IPS-NIHi7 (cell line): Measurements from ENCODE around the gene CEP131.
A peak's percentile ranks its signal among the peaks of the same experiment; 100 is the strongest.
"Not testable (repeated sequence)": the region's sequence is repeated elsewhere in the genome, so short reads cannot be mapped to it uniquely, and the experiment has no call there.

Experiments used
- DNase-seq: peaks from one replicate; pipeline ENCODE4 v3.0.0; 2012; ENCODE audit warnings: mixed read lengths; ENCODE audit errors: extremely low spot score

CEP131 gene

DNA sequence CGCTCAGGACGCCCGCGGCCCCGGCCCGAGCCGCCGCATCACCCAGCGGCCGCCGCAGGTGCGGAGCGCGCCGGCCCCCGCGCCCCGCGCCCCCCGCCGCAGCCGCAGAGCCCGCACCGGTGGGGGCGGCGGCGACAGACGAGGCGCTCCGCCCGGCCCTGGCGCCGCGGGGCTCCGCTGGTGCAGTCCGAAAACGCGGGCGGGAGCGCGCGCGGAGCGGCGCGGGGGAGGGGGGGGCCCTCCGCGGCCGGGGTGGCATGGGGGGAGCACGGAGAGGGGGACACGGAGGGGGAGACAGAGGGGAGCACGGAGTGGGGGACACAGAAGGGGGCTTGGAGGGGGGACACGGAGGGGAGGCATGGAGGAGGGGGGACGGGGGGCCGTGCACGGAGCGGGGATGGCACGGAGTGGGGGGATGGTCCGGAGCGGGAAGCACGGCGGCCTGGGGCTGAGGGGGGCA, 56.7 kb downstream of the CEP131 start, which contains the start of gene AATK:
TSS of gene AATK (minus strand) at position 189 of the 460 bp plus-strand sequence. CDS start 229 bp downstream, outside the sequence.
- DNase-seq, result no peak

DNA sequence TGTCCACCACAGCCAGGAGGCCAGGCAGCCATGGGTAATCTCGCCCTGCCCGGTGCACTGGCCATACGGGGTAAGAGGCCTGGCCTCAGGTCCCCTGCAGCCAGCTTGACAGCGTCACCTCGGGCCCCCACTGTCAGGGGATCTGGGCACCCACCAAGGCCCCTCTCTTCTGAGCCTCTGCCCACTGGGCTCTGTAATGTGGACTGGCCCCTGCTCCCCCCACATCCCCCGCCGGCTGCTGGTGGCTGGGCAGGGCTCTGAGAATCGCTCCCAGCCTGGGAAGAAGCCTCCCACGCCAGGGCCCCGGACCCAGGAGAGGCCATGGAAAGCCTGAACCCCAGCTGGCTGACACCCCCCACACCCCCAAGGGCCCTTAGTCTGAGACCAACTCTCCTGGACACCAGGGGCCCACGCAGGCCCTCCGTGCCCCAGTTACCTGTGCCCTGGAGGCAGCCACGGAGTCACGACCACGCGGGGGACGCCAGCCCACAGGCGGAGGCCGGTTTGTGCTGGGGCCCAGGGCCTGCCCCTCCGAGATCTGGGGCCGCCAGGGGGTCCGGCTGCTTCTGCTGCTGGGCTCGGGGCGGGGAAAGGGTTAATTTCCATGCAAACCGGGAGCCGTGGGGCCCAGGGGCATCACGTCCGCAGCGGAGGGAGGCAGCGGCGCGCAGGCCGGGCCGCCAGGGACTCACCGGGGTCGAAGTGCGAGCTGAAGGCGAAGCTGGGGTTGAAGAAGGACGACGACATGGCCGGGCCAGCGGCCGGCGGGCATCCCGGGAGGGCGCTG, 57.3 kb downstream of the CEP131 start, which contains the start of gene PVALEF:
TSS of gene PVALEF (plus strand) at position 262 of the 787 bp plus-strand sequence. CDS start 15,720 bp downstream, outside the sequence.
- peak; percentile 74 for DNase-seq

DNA sequence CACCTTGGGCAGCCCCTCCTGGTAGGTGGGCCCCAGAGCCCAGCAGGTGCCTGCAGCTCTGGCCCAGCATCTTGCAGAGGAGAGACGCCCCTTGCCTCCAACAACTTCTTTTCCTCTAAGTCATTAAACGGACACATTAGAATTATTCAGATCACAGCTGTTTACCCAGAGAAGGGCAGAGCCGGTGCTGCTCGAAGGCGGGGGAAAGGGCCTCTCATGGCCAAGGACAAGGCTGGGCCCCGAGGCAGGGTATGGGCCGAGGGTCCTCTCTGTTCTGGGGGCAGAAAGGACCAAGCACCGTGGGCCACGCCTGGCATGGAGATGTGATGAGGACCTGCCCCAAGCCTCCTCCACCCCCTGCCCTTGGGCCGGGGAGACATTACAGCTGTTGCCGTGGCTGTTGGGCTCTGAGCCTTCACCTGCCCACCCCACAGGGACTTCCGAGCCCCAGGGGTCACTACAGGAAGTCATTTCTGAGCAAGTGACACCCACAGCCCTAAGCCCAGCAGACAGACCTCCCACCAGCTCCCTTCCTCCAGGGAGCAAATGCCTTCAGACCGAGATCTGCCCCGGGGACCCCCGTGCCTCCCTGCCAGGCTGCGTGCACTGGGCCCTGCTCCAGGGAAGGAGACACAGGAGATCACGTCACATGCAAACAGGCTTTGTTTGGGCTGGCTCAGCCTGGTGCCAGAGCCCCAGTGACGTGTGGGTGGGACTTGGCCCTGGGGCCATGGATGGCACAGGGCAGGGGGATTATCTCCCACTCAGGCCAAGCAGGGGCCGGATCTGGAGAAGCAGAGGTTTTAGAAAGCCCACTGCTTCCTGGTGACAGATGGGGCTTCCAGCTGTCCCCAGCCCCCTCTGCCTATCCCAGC, 58.2 kb downstream of the CEP131 start:
- no peak for DNase-seq

DNA sequence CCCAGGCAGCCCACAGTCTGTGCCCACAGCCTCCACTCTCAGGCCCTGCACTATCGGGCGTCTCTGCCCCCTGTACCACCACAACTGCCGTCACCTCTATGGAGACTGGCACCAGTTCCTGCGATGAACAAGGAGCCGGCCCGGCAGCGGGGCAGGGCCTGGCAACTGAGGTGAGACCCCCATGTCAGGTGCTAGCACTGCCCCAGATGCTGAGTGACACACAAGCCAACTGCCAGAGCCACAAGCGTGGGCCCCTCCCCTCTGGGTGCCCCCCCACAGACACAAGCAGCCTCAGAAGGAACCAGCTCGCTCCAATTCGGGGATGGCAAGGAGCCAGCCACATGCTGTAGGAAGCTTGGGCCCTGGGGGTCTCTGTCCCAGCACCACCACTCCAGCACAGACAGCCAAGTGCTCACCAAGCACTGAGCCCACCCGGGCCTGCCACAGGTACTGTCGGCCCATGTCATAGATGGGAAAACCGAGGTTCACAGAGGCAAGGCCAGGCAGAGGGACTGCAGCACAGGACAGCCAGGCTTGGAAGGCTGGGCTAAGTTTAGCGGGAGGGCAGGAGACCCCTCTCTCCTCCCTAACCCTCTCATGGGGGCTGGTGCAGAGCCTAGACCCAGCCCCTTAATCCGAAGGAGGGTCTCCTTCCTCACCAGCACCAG, 58.9 kb downstream of the CEP131 start:
- DNase-seq, result no peak

DNA sequence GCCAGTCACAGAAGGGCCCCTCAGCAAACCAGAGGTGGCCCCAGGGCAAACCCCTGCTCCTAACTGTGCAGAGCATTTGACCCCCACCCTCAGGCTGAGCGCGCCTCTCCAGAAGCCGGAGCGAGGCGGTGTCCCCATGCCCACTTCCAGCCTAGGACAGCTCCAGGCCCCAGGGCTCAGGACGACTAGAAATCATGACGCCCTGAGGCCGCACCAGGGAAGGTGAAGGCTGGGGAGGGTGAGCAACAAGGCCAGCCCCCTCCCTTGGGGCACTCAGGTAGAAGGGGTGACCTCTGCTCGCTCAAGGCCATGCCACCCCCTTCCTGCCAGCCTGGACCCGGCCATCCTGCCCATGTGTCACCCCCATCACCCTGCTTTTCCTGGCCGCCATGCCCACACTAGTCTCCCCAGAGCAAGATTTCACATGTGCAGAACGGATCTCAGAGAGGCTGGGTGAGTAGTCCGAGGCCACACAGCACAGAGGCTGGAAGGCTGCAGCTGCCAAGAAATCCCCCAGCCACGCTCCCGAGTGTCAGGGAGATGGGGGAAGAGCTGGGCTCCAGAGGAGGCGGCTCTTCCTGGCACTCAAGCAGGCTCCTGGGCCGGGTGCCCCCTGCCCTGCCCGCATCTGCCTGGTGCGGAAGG, 59.6 kb downstream of the CEP131 start:
- no peak for DNase-seq

DNA sequence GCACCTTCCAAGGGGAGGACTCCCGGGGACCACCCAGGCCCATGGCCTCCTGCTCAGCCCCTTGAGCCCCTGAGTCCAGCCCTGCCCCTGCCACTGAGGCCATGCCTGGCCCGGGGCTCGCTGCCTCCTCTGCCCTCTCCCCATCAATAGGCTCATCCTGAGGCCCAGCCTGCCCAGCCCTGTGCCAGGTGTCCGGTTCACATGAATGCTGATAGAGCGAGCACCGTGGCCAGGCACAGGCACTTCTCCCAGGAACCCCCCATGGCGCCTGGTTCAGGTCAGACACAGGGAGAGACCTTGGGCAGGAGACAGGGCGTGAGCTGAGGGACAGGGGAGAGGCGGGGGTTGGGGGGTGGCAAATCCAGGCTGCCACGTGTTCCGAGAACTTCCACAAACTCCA, 60.3 kb downstream of the CEP131 start:
- no peak for DNase-seq

DNA sequence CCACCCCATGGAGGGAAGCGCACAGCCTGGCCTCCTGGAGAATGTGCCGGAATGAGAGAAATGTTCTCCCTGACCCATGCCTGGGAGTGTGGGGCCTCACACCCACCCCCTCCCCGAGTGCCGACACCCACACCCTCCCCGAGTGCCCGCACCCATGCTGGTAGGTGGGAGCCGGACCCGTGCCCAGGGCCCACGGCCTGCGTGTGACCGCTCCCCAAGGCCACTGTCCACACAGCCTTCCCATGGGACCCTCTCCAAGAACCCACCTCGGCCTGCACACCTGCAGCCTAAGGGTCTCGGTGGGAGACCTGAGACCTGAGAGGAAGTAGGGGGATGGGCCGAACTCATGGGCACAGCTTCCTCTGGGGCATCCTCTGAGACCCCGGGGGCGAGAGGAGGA, 60.8 kb downstream of the CEP131 start:
- DNase-seq, result no peak

DNA sequence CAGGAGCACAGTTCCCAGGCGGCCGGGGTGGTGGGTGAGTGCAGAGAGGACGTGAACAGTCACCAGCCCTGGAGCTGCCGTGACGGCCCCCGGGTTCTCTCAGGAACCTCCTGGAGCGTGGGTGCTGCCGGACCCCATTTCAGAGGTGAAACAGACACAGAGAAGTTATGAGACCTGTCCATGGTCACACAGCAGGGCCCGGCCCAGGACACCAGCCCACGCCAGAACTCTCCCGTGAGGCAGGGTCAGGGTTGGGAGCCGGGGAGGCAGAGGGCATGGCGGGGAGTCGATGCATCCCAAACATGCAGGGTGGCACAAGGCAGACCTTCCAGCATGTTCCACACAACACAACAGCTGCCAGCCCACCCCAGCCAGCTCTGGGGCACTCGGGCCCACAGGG, 61.2 kb downstream of the CEP131 start:
- no peak for DNase-seq

DNA sequence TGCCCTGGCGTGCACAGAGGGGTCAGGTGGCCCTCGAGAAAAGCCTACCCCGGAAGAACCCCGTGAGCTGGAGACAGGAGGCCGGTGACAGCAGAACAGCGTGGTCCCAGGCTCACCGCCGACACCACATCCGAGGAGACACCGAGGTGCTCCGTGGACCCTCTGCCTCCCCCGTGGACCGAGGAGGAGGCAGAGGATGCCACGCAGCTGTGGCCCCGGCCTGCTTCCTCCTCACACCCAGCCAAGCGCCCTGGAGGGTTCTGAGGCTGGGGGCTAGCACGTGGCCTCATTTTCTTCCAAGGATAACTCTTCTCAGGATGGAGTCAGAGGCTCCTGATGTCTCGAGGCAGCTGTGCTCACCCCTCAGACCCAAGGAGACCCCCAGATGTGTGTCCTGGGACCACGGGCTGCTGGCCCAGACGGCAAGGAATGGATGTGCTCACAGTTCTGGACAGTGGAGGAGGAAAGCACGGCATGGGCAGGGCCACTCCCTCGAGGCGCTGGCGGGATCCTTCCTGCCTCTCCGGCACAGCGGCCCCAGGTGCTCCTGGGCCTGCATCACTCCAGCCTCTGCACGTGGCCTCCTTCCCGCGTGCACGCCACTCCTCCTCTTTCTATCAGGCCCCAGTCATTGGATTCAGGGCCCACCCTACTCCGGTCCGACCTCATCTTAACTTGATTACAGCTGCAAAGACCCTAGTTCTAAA, 61.9 kb downstream of the CEP131 start:
- DNase-seq, result no peak

DNA sequence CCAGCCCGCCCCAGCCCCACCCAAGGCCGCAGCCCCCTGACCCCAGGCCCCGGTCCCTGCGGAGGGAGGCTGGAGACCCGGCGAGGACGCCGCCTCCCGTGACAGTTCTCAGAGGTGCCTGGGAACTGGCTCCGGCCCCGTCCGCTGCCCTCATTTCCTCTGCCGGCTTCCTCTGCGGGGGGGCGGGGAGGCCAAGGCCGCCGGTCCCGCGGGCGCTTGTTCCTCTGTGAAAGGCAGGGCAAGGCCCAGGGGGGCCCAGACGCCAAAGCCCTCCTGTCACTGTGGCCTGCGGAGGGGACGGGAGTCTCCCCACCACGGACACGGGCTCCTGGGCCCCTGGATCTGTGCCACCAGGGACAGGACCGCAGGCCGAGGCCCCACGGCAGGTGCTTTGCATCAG, 62.5 kb downstream of the CEP131 start:
- DNase-seq, result no peak

DNA sequence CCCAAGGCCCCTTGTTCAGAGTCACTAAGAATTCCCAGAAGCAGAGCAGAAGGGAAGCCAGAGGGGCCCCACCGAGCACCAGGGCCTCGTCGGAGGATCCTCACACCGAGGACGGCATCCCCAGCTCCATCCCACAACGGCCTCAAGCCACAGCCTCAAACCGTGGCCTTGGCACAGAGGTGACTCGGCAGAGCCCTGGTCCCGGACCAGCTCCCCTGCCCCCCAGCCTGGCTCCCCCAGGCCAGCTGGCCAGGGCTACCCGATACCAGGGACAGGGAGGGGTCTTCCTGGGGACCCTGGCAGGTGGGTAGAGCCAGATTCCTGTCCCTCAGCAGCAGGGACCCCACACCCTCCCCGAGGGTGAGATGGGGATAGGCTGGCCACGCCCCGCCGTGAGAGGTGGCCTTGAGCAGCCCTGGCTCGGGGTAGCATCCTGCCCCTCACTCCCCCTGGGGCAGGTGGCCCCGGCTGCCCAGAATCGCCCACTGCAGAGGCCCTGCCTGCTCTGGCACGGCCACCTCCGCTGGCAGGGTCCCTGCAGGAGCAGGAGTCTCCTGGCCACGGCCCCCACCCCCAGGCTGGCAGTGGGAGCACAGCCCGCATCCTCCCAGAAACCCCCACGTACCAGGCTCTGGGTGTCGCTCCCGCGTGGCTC, 63.0 kb downstream of the CEP131 start:
- DNase-seq, result no peak

DNA sequence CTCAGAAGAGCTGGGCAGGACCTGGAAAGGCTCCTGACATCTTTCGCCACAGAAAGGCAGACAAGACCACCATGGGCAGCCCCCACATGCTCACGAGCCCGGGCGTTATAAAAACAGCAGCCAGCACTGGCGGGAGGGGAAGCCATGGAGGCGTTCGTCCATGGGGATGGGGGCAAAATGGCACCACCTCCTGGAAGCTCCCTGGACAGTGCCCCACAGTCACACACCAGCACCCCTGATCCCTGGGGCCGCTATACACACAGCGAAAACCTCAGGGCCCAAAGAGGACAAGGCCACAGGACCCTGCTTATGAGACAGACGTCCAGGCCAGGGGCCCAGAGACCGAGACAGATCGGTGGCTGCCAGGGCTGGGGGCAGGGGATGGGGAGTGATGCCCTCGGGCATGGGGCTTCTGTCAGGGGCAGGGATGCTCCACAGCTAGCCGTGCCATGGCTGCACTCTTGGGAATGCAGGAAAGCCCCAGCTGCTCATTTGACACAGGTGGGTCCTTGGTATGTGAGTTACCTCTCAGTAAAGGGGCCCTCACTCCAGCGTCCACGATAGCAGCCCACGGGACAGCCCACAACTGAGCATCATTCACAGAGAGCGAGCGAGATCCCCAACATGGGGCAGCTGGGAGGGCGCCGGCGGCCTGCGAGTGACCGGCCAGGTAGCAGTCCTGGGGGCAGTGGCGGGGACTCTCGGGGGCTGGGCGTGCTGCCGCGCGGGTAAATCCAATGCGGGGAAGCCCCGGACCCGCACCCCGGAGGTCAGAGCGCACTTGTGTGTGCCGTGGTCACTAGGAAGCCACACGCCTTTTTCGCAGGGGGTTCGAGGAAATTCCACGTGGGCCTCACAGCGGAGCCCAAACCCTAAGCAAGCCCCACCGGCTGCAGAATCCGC, 63.8 kb downstream of the CEP131 start:
- DNase-seq, result no peak

DNA sequence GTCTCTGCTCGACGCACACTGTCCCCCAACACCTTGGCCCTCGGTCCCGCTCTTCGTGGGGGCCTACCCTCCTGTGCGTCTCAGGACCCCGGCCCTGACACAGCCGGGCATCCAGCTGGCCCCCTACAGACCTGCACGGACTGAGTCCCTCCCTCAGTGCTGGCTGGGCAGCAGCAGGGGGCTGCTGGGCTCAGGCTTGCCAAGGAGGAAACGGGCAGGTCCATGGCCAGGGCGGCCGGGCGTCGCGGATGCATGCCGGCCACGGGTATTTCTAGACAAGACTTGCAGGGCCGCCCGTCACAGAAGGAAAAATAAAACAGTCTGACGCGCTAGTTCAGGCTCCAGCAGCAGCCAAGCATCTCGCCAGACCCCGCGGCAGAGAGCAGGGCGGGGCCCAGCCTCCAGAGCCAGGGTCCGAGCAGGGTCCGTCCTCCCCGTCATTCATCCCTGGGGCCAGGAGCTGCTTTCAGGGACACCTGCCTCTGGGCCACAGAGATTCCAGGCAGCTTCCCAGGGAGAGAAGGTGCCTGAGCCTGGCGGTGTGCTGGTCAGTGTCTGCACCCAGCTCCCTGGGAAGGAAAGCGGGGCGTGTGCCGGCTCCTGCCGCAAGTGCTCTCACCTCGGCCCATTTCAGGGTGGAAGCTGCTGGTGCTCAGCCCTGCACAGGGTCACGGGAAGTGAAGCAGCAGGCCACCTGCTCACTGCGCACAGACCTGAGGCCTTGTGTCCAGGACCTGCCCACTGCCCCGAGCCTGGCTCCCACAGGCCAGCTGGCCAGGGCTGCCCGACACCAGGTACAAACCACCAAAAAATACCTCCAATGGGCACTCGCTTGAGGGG, 64.7 kb downstream of the CEP131 start:
- DNase-seq, result no peak

DNA sequence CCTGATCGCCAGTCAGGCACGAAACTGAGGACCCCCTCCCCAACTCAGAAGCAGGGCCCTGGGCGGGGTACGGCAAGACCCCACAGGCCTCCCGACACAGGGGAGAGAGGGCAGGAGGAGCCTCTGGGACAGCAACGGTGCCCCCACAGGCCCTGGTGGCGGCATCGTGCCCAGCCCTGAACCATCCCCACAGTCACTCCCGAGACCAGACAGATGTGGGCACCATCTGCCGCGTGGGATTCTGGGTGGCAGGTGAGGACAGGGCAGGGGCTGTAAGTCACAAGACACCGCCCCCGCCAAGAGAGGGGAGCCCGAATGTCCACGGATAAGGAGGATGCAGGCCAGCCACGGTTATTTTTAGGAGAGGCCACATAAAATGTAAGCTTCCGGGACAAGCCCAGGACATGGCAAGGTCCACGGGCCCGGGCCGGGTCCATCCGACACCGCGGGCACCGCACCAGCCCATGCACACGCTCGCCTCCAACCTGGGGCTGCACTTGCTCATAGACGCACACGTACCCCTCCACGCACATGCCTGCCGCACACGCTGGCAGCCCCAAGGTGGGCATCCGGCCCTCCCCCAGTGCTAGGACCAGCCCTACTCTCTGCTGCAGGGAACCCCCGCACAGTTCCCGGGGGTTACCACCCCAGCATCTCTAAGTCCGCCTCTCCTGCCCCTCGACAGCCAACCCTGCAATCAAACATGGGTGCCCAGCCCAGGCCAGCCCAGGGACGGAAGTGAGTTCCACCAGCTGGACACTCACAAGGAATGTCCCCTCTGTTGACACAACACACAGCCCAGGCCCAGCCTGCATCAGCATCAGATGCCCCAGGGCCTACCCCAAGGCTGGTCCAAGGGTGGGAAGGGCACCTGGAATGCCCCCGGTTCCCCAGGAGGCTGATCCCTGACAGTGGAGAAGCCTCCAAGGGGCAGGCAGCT, 65.6 kb downstream of the CEP131 start:
- DNase-seq, result no peak

DNA sequence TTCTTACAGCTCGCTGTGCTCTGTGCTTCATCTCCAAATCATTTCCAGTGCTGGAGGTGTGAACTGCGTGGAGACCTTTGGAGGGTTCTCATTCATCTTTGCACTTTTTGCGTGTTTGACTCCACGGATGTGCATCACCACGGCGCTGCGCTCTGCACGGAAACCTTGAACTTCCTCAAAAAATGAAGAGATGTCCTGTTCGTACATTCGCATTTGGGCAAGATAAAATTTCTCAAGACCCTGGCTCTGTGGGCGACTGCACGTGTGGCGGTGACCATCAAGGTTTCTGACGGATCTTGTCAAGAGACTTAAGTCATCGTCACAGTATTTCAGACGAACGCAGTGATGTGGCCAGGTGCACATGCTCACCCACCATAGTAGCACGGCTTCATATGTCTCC, 67.8 kb downstream of the CEP131 start:
- no peak for DNase-seq

DNA sequence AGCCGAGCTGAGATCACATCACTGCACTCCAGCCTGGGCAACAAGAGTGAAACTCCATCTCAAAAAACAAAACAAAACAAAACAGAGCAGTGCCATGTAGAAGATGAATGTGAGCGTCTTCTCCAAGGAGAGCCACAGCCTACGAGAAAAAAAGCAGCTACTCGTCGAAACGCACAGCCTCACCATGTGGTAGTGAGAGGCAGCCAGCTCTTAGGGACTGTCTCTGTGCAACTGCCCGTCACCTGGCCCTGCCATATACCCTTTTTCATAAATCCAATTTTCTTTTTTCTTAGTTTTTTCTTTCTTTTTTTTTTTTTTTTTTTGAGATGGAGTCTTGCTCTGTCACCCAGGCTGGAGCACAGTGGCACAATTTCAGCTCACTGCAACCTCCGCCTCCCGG, 68.7 kb downstream of the CEP131 start:
- not testable (repeated sequence) for DNase-seq

DNA sequence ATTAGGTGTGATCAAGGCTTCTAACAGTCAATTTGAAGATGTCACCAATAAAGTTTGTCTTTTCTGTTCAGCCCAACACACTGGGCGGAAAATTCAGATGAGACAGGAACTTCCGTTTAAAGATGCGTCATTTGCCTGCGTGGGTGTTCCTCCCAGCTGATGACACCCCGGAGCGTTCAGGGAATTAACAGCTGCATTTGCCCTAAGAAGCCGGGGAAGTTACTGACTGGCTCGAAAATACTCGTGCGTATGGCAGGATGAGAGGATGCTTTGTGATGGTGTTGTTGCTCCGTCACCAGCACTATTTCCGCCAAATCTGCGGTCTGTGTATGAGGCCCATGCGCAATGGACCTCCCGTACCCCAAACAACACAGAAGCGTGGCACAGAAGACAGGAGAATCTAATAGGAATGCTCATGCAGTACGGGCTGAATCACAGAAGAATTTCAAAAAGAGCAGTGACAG, 69.4 kb downstream of the CEP131 start:
- no peak for DNase-seq
